AG04450 (cell line): Measurements from ENCODE around the gene ANTXR1. TPM values are rescaled to one million over a fixed set of nuclear protein-coding genes. Genes with fewer than 3 reads are reported as not detected.

Experiments
- CTCF ChIA-PET: fragments of 300-600, 350-600 bp; formaldehyde crosslinking; extraction: SDS; loops from one replicate; lab custom pipeline; 2022; ENCODE audit warnings: antibody characterized with exemption, inconsistent platforms; lab: Charles Lee
- POLR2A ChIA-PET: fragments of 350-600 bp; formaldehyde crosslinking; extraction: SDS; loops from one replicate; lab custom pipeline; 2021; ENCODE audit warnings: antibody characterized with exemption, inconsistent platforms; lab: Yijun Ruan, JAX
- DNase-seq: peaks from one replicate; pipeline ENCODE4 v3.0.0-alpha.2; 2011; ENCODE audit warnings: low read depth, low spot score
- H3K27ac ChIP-seq: one replicate; pipeline ENCODE4 v1.5.1; 2012; ENCODE audit warnings: low read depth, low read length, control low read depth
- H3K27me3 ChIP-seq: one replicate; pipeline ENCODE4 v1.6.0; 2012; ENCODE audit warnings: low read length; ENCODE audit not compliant: control insufficient read depth, insufficient read depth
- H3K4me3 ChIP-seq: 2 replicates; pipeline ENCODE4 v1.5.1; 2011; ENCODE audit warnings: mild to moderate bottlenecking, low read depth, low read length, control low read depth
- H3K9me3 ChIP-seq: 2 replicates; pipeline ENCODE4 v1.5.1; 2012; ENCODE audit warnings: low read length; ENCODE audit not compliant: control insufficient read depth, insufficient read depth
- polyA plus RNA-seq: library from polyadenylated mRNA; depleted of rRNA; stranded (reverse); fragments of >200 nt; gene quantifications from 2 replicates; pipeline ENCODE4 v1.2.3, GENCODE V29; 2011
- TF ChIP-seq, protein P1 (sequence below): IDR thresholded peaks from 2 replicates; pipeline ENCODE4 v1.5.1; 2011; ENCODE audit warnings: low read depth, low read length, control low read depth, inconsistent platforms

ANTXR1 gene
- polyA plus RNA-seq, 1 experiment: 113 TPM

DNA sequence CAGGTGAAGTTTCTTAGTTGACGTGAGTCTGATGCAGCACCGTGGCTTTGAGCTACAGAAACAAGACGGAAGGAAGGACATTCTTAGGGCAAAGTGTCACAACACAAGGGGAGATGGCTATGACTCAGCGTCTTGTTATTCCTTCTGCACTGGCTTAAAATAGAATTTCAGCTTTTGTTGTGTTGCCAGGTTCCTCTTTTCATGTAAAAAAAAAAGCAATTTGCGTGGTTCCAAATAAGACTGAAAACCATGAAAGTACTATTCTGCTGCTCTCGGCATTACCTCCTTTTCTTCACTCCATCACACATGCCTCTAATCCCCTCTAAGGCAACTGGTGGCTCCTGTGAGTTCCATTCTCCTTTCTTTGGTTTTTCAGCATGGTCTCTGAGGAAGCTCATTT is 150.1 kb downstream of the ANTXR1 start:
- H3K4me3 ChIP-seq: no peak overlapping the region
- TF ChIP-seq, protein P1, sequence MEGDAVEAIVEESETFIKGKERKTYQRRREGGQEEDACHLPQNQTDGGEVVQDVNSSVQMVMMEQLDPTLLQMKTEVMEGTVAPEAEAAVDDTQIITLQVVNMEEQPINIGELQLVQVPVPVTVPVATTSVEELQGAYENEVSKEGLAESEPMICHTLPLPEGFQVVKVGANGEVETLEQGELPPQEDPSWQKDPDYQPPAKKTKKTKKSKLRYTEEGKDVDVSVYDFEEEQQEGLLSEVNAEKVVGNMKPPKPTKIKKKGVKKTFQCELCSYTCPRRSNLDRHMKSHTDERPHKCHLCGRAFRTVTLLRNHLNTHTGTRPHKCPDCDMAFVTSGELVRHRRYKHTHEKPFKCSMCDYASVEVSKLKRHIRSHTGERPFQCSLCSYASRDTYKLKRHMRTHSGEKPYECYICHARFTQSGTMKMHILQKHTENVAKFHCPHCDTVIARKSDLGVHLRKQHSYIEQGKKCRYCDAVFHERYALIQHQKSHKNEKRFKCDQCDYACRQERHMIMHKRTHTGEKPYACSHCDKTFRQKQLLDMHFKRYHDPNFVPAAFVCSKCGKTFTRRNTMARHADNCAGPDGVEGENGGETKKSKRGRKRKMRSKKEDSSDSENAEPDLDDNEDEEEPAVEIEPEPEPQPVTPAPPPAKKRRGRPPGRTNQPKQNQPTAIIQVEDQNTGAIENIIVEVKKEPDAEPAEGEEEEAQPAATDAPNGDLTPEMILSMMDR: no peak
- CTCF ChIA-PET: interaction anchor here (0.6 kb wide), 1 partner anchor 296 kb away, joined by 6 read pairs; no protein-coding TSS in a partner anchor

DNA sequence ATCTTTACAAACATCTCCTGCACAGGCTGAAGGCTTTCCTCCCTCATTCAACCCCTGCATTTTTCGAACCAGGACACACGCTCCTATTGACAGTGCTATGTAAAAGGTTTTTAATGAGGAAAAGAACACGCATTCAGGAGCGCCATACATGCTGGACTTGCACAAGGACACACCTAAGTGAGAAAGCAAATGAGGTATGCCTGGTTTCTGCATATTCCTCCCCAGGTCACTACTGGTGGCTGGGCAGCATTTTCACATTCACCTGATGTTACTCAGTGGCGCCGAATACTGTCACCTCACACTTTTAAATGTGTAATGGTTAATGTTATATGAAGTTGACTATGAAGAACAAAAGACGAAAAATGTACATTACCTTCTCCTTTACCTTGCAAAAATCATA is 150.6 kb downstream of the ANTXR1 start:
- Histone ChIP-seq H3K4me3 (no peak overlapping the region), H3K9me3 (no peaks in the 10 kb centered on the region), H3K27me3 (no peaks in the 10 kb centered on the region), H3K27ac (no peak overlapping the region)
- ChIA-PET CTCF (interaction anchor here (0.6 kb wide), 1 partner anchor 296 kb away, joined by 6 read pairs; no protein-coding TSS in a partner anchor), POLR2A (interaction anchor here (0.7 to 1.1 kb wide), 2 partner anchors 14 to 75 kb away, joined by 3 to 4 read pairs; no protein-coding TSS in a partner anchor)
- no peak for DNase-seq
- TF ChIP-seq, protein P1: no peak

More for the DNA sequence above, 150.1 kb downstream of the ANTXR1 start:
- POLR2A ChIA-PET: interaction anchor here (1.1 to 1.5 kb wide), 2 partner anchors 14 to 76 kb away, joined by 3 to 8 read pairs; no protein-coding TSS in a partner anchor
- Histone ChIP-seq H3K27me3 (no peaks in the 10 kb centered on the region), H3K9me3 (no peaks in the 10 kb centered on the region), H3K27ac (peak overlapping the region; percentile 40)
- DNase-seq: peak; percentile 47

- ChIA-PET POLR2A (interaction anchor here (0.7 to 1.6 kb wide), 4 partner anchors 13 to 143 kb away, joined by 3 to 8 read pairs (median 4); no protein-coding TSS in a partner anchor), CTCF (interaction anchor here (1.2 kb wide), 1 partner anchor 9 kb away, joined by 3 read pairs; no protein-coding TSS in a partner anchor)
- Histone ChIP-seq H3K27me3 (no peaks in the 10 kb centered on the region), H3K27ac (peak overlapping the region; percentile 53), H3K9me3 (no peaks in the 10 kb centered on the region; the same call in 1 of the 2 replicates), H3K4me3 (no peak overlapping the region)
- DNase-seq: peak; percentile 59
- TF ChIP-seq, protein P1: no peak
These were observed 151.2 kb downstream of the ANTXR1 start for GRCh38 chr2:69164061-69164778.

DNA sequence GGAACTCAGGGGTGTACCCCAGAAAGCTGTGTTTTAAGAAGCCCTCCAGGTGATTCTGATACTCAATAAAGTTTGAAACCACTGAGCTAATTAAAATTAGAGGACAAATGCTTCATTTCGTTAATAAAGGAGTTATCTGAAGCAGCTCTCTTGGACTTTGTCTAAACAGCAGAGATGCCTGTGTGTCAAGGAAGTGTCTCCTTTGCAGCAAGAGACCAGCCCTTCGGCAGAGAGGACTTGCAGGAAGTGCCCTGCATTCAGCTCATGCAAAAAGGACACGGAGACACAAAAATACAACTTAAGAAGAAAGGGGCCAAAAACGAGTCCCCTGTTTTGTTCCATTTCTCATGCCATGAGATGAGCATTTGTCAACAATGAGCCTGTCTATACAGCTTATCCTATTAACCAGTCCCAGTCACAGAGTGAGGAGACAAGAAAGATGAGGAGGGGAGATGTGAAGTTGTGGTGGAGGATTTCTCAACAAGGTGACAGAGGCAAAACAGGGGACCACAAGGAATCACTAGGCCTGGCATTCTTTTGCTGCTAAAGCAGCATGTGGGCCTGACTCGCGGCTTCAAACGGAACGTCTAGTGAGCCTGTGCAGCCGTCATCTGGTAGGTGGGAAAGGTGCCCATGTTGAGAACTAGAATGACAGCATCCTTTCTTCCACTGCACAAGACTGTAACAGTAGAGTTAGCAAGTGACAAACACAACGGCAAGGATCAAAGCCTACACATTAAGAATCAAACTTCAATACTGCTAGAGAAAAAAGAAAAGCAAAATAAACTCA is 152.3 kb downstream of the ANTXR1 start:
- DNase-seq: no peak
- peak overlapping the region; percentile 53 for H3K27ac ChIP-seq
- ChIA-PET POLR2A (interaction anchor here (0.6 to 1.6 kb wide), 3 partner anchors 12 to 31 kb away, joined by 5 to 8 read pairs (median 6); no protein-coding TSS in a partner anchor), CTCF (interaction anchor here (1.2 kb wide), 1 partner anchor 8 kb away, joined by 3 read pairs; no protein-coding TSS in a partner anchor)
- no peaks in the 10 kb centered on the region; the same call in 1 of the 2 replicates for H3K9me3 ChIP-seq
- TF ChIP-seq, protein P1: no peak
- no peak overlapping the region for H3K4me3 ChIP-seq
- H3K27me3 ChIP-seq: no peaks in the 10 kb centered on the region
